Peyer's patch (tissue), 4 donors: Measurements from ENCODE around the gene MINDY4.

ENCODE experiments used
- CTCF ChIP-seq, 6 experiments: fragments of 450-650 bp in 4 of 6; fragments of 200-600 bp in 2 of 6; sonication (generic) in 1 of 6; IDR thresholded peaks; one replicate each; pipeline ENCODE4 v1.5.1; 2017 to 2019; ENCODE audit warnings: antibody characterized with exemption in 6 of 6, mild to moderate bottlenecking in 3 of 6, moderate library complexity in 1 of 6
- POLR2A ChIP-seq, 2 donors: fragments of 450-650 bp; IDR thresholded peaks; one replicate each; pipeline ENCODE4 v1.5.1; 2017; ENCODE audit warnings: antibody characterized with exemption in 2 of 2, mild to moderate bottlenecking in 2 of 2, moderate library complexity in 2 of 2

- TF ChIP-seq POLR2A (IDR thresholded peaks at IDR 0.05) (no peak), CTCF (IDR thresholded peaks at IDR 0.05) (no peak)
Observed at GRCh38 chr7:30916255-30916654, 145.0 kb downstream of the MINDY4 start.
